ENCODE results near the gene TREML4.
"Not testable (repeated sequence)": the region's sequence is repeated elsewhere in the genome, so short reads cannot be mapped to it uniquely, and the experiment has no call there.

Gene TREML4

GRCh38 chr6:41208439-41209106, 19.6 kb upstream of the TREML4 start:
- no peak for DNase-seq

- no peak for DNase-seq
Measured at GRCh38 chr6:41209547-41210320, 18.4 kb upstream of the TREML4 start.

GRCh38 chr6:41214559-41215238, 13.4 kb upstream of the TREML4 start:
- DNase-seq: no peak

- DNase-seq: no peak
Measured at GRCh38 chr6:41215777-41216176, 12.4 kb upstream of the TREML4 start.

- no peak for DNase-seq
Measured at GRCh38 chr6:41216616-41217015, 11.5 kb upstream of the TREML4 start.

GRCh38 chr6:41222045-41222444, 6.1 kb upstream of the TREML4 start:
- DNase-seq: no peak

GRCh38 chr6:41222513-41222912, 5.6 kb upstream of the TREML4 start:
- no peak for DNase-seq

GRCh38 chr6:41224800-41225199, 3.3 kb upstream of the TREML4 start:
- no peak for DNase-seq

GRCh38 chr6:41226752-41227151, 1.4 kb upstream of the TREML4 start:
- DNase-seq: no peak

GRCh38 chr6:41228616-41229015, 467 bp downstream of the TREML4 start:
- no peak for DNase-seq

- DNase-seq: no peak
Measured at GRCh38 chr6:41229721-41230120, 1.6 kb downstream of the TREML4 start.

- no peak for DNase-seq
Measured at GRCh38 chr6:41231246-41231645, 3.1 kb downstream of the TREML4 start.

GRCh38 chr6:41232667-41233066, 4.5 kb downstream of the TREML4 start:
- DNase-seq: no peak

GRCh38 chr6:41236276-41236675, 8.1 kb downstream of the TREML4 start:
- DNase-seq: no peak

- DNase-seq: no peak
Measured at GRCh38 chr6:41237128-41237527, 9.0 kb downstream of the TREML4 start.

GRCh38 chr6:41239467-41240159, 11.5 kb downstream of the TREML4 start:
- DNase-seq: no peak

GRCh38 chr6:41246529-41246928, 18.4 kb downstream of the TREML4 start:
- DNase-seq: not testable (repeated sequence)

- no peak for DNase-seq
Measured at GRCh38 chr6:41247288-41247865, 19.2 kb downstream of the TREML4 start.

GRCh38 chr6:41247882-41248705, 19.9 kb downstream of the TREML4 start:
- no peak for DNase-seq

- no peak for DNase-seq
Measured at GRCh38 chr6:41252401-41253169, 24.4 kb downstream of the TREML4 start.

- no peak for DNase-seq
Measured at GRCh38 chr6:41255110-41255509, 27.0 kb downstream of the TREML4 start.
